Measurements from ENCODE around the gene CAMTA1.

The CAMTA1 gene

GRCh38 chr1:6783221-6783620 is 2.0 kb upstream of the CAMTA1 start:
- no peak for TF ChIP-seq FOXA1 (IDR thresholded peaks at IDR 0.05)
- TF ChIP-seq LEF1 (IDR thresholded peaks at IDR 0.05; ENCODE audit: borderline replicate concordance): no peak
- no peak for TF ChIP-seq ELF4 (IDR thresholded peaks at IDR 0.05)
- no peak for TF ChIP-seq SUZ12 (IDR thresholded peaks at IDR 0.05)
- no peak for DNase-seq (ENCODE audit: extremely low spot score)
- ChIA-PET POLR2A (no interaction called here), CTCF (interaction anchor here (1.6 kb wide), 1 partner anchor 11 kb away, joined by 3 read pairs; no protein-coding TSS in a partner anchor)

- no peak for DNase-seq (ENCODE audit: extremely low spot score)
- TF ChIP-seq L3MBTL2 (conservative IDR thresholded peaks at IDR 0.05): peak; percentile 56
- TF ChIP-seq NFRKB (IDR thresholded peaks at IDR 0.05): no peak
- CTCF ChIA-PET: no interaction called here
- POLR2A ChIA-PET: interaction anchor here (0.6 to 2.3 kb wide), 18 partner anchors 12 to 177 kb away, joined by 3 to 18 read pairs (median 4); partner anchors contain the start of gene DNAJC11
Measured at GRCh38 chr1:6783936-6784559, 1.2 kb upstream of the CAMTA1 start.

GRCh38 chr1:6784560-6785317 is 515 bp upstream of the CAMTA1 start:
- CTCF ChIA-PET: interaction anchor here (1.1 kb wide), 1 partner anchor 13 kb away, joined by 3 read pairs; no protein-coding TSS in a partner anchor

GRCh38 chr1:6785728-6786505 is 663 bp downstream of the CAMTA1 start:
- TF ChIP-seq PKNOX1 (IDR thresholded peaks at IDR 0.05) (no peak), HDGF (IDR thresholded peaks at IDR 0.05; ENCODE audit: borderline replicate concordance) (no peak), FOXK2 (IDR thresholded peaks at IDR 0.05) (no peak), LEF1 (IDR thresholded peaks at IDR 0.05; ENCODE audit: borderline replicate concordance) (no peak), L3MBTL2 (conservative IDR thresholded peaks at IDR 0.05) (peak; percentile 27; the same call in 1 of the 2 replicates), ELF4 (IDR thresholded peaks at IDR 0.05) (no peak)
- ChIA-PET CTCF (no interaction called here), POLR2A (interaction anchor here (0.8 to 2.3 kb wide), 4 partner anchors 15 to 104 kb away, joined by 3 to 18 read pairs (median 6); no protein-coding TSS in a partner anchor)
- DNase-seq (ENCODE audit: extremely low spot score): peak; percentile 55

More at GRCh38 chr1:6784560-6785317, 515 bp upstream of the CAMTA1 start:
- DNase-seq (ENCODE audit: extremely low spot score): peak; percentile 98
- TF ChIP-seq FOXM1 (IDR thresholded peaks at IDR 0.05; ENCODE audit: borderline replicate concordance): no peak
- TF ChIP-seq FOXK2 (IDR thresholded peaks at IDR 0.05): no peak
- TF ChIP-seq CTBP1 (IDR thresholded peaks at IDR 0.05; ENCODE audit: borderline replicate concordance): no peak
- no peak for TF ChIP-seq NFRKB (IDR thresholded peaks at IDR 0.05)
- TF ChIP-seq BHLHE40 (IDR thresholded peaks at IDR 0.05; ENCODE audit: borderline replicate concordance): no peak
- no peak for TF ChIP-seq ZNF384 (IDR thresholded peaks at IDR 0.05)
- no peak for TF ChIP-seq ELF4 (IDR thresholded peaks at IDR 0.05)
- peak; percentile 60; the same call in 1 of the 2 replicates for TF ChIP-seq TARDBP (IDR thresholded peaks at IDR 0.05)
- peak; percentile 95 for TF ChIP-seq L3MBTL2 (conservative IDR thresholded peaks at IDR 0.05)
- no peak for TF ChIP-seq HDGF (IDR thresholded peaks at IDR 0.05; ENCODE audit: borderline replicate concordance)
- TF ChIP-seq SUZ12 (IDR thresholded peaks at IDR 0.05): no peak
- no peak for TF ChIP-seq LEF1 (IDR thresholded peaks at IDR 0.05; ENCODE audit: borderline replicate concordance)
- no peak for TF ChIP-seq PKNOX1 (IDR thresholded peaks at IDR 0.05)
- TF ChIP-seq SP1 (IDR thresholded peaks at IDR 0.05): peak; percentile 57; the same call in 1 of the 2 replicates
- TF ChIP-seq ARNT (IDR thresholded peaks at IDR 0.05): 0 out of 2 replicates have a peak, but pooled peaks have one; percentile 3
- TF ChIP-seq FOXA1 (IDR thresholded peaks at IDR 0.05): no peak
- POLR2A ChIA-PET: interaction anchor here (0.6 to 2.3 kb wide), 26 partner anchors 11 to 178 kb away, joined by 3 to 18 read pairs (median 4); partner anchors contain the start of gene DNAJC11

GRCh38 chr1:6788946-6789345 is 3.7 kb downstream of the CAMTA1 start:
- POLR2A ChIA-PET: no interaction called here
- no peak for DNase-seq (ENCODE audit: extremely low spot score)
- CTCF ChIA-PET: no interaction called here
- TF ChIP-seq FOXK2 (IDR thresholded peaks at IDR 0.05) (no peak), FOXM1 (IDR thresholded peaks at IDR 0.05; ENCODE audit: borderline replicate concordance) (no peak), ZNF384 (IDR thresholded peaks at IDR 0.05) (no peak), HDGF (IDR thresholded peaks at IDR 0.05; ENCODE audit: borderline replicate concordance) (no peak), TARDBP (IDR thresholded peaks at IDR 0.05) (no peak), SP1 (IDR thresholded peaks at IDR 0.05) (no peak), SUZ12 (IDR thresholded peaks at IDR 0.05) (no peak), BHLHE40 (IDR thresholded peaks at IDR 0.05; ENCODE audit: borderline replicate concordance) (no peak)

- ChIA-PET POLR2A (no interaction called here), CTCF (no interaction called here)
- DNase-seq (ENCODE audit: extremely low spot score): no peak
- TF ChIP-seq L3MBTL2 (conservative IDR thresholded peaks at IDR 0.05) (no peak), FOXM1 (IDR thresholded peaks at IDR 0.05; ENCODE audit: borderline replicate concordance) (no peak), ZNF384 (IDR thresholded peaks at IDR 0.05) (no peak), LEF1 (IDR thresholded peaks at IDR 0.05; ENCODE audit: borderline replicate concordance) (no peak), HDGF (IDR thresholded peaks at IDR 0.05; ENCODE audit: borderline replicate concordance) (no peak), SUZ12 (IDR thresholded peaks at IDR 0.05) (no peak), PKNOX1 (IDR thresholded peaks at IDR 0.05) (no peak), FOXA1 (IDR thresholded peaks at IDR 0.05) (no peak), ELF4 (IDR thresholded peaks at IDR 0.05) (no peak), FOXK2 (IDR thresholded peaks at IDR 0.05) (no peak), ARNT (IDR thresholded peaks at IDR 0.05) (no peak), NFRKB (IDR thresholded peaks at IDR 0.05) (no peak)
Measured at GRCh38 chr1:6790146-6790545, 4.9 kb downstream of the CAMTA1 start.
